Duodenal mucosa (tissue), 2 donors: ENCODE data around the gene MYO5C.
A peak's percentile ranks its signal among the peaks of the same experiment; 100 is the strongest.
"Not testable (repeated sequence)": the region's sequence is repeated elsewhere in the genome, so short reads cannot be mapped to it uniquely, and the experiment has no call there.

Source experiments
- H3K27ac ChIP-seq: one replicate; pipeline ENCODE4 v1.7.0; 2013; ENCODE audit warnings: low read depth, low read length
- H3K27me3 ChIP-seq, 2 donors: one replicate each; pipeline ENCODE4 v1.7.0; 2013; ENCODE audit warnings: low read length in 2 of 2, control low read depth in 1 of 2; ENCODE audit not compliant: insufficient read depth in 2 of 2, control insufficient read depth in 1 of 2
- H3K36me3 ChIP-seq, 2 donors: one replicate each; pipeline ENCODE4 v1.7.0; 2013; ENCODE audit warnings: low read length in 2 of 2, control low read depth in 1 of 2; ENCODE audit not compliant: insufficient read depth in 2 of 2, control insufficient read depth in 1 of 2
- H3K4me1 ChIP-seq, 2 donors: one replicate each; pipeline ENCODE4 v1.7.0; 2013; ENCODE audit warnings: low read length in 2 of 2, control low read depth in 1 of 2; ENCODE audit not compliant: insufficient read depth in 2 of 2, control insufficient read depth in 1 of 2
- H3K4me3 ChIP-seq, 2 donors: one replicate each; pipeline ENCODE4 v1.7.0; 2013; ENCODE audit warnings: low read length in 2 of 2, low read depth in 1 of 2
- H3K9ac ChIP-seq, 2 donors: one replicate each; pipeline ENCODE4 v1.7.0; 2013; ENCODE audit warnings: low read length in 2 of 2, low read depth in 1 of 2
- H3K9me3 ChIP-seq, 2 donors: one replicate each; pipeline ENCODE4 v1.7.0; 2013; ENCODE audit warnings: low read length in 2 of 2, control low read depth in 1 of 2; ENCODE audit not compliant: control insufficient read depth in 1 of 2

Gene MYO5C

DNA sequence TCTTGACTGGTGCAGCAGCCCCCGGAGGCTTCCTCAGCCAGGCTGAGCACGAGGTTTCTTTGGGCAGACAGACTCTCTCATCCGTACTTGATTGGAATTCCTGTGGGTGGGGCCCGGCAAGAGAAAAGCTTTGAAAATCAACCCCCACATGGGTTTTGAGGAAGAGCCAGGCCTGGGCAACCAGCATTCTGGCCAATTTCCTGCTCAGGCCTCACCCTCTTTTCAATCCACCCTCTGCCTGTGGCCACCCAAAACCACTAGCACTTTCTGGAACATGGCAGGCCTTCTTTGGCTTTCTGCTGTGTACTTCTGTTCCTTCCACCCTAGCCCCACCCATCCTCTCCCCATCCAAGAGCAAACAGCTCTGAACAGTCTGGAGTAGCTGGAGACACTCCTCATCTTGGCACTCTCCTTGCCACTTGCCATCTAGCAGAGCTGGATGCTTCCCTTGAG is 5.9 kb downstream of the MYO5C start:
- no peak overlapping the region for H3K4me3 ChIP-seq
- H3K36me3 ChIP-seq, result no peaks in the 10 kb centered on the region
- H3K27me3 ChIP-seq, result peaks cover 0 to 1% of the 10 kb centered on the region in 2 donors
- H3K27ac ChIP-seq, result no peak overlapping the region
- peaks cover 31 to 44% of the 10 kb centered on the region in 2 donors for H3K4me1 ChIP-seq
- H3K9ac ChIP-seq, result no peak overlapping the region
- no peaks in the 10 kb centered on the region for H3K9me3 ChIP-seq

DNA sequence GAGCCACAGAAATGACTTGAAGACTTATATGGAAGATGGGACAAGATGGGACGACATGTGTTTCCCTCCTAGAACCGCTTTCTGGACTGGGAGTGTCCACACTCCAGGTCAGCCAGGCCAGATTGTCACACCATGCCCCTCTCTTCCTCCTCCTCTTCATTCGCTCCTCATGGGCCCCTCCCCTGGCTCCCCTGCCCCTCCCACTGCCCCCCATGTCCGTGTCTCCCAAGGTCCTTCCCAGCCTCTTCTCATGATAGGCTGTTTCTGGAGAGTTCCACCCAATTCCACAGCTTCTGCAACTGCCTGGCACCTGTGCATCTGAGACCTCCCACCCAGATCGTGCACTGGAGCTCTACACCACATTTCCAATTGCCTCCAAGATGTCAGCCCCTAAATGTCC is 6.6 kb downstream of the MYO5C start:
- H3K9me3 ChIP-seq, result no peaks in the 10 kb centered on the region
- H3K27me3 ChIP-seq, result no peaks in the 10 kb centered on the region
- H3K4me3 ChIP-seq, result peak overlapping the region in 1 of 2 donors; percentile 18
- H3K9ac ChIP-seq, result no peak overlapping the region
- no peaks in the 10 kb centered on the region for H3K36me3 ChIP-seq
- H3K27ac ChIP-seq, result peak overlapping the region; percentile 7
- peaks cover 31 to 38% of the 10 kb centered on the region in 2 donors for H3K4me1 ChIP-seq

- H3K36me3 ChIP-seq, result no peaks in the 10 kb centered on the region
- H3K27ac ChIP-seq, result peak overlapping the region; percentile 40
- H3K4me1 ChIP-seq, result peaks cover 31% of the 10 kb centered on the region in 2 donors
- peak overlapping the region in 1 of 2 donors; percentile 18 for H3K4me3 ChIP-seq
- no peaks in the 10 kb centered on the region for H3K27me3 ChIP-seq
- peak overlapping the region; percentile 8 to 16 for H3K9ac ChIP-seq
- no peaks in the 10 kb centered on the region for H3K9me3 ChIP-seq
These were observed 7.3 kb downstream of the MYO5C start for GRCh38 chr15:52288051-52288942.

DNA sequence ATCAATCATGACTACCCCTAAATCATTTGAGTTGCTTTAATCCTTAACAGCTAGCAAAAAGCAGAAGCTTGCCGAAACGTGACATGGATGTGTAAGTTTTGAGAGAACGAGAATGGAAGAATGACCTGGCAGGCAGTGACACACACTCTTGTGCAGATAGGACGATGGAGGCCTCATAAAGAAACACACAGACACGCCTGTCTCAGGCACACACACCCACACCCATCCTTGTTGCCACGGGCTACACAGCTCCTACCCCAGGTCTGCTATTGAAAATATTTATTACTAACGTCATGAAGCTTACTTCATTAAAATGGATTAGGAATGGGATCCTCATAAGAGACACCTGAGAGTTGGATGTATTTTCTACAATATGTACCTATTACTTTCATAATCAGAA is 8.5 kb downstream of the MYO5C start:
- Histone ChIP-seq H3K9me3 (no peaks in the 10 kb centered on the region), H3K4me3 (no peak overlapping the region), H3K9ac (no peak overlapping the region), H3K27ac (no peak overlapping the region), H3K4me1 (peaks cover 28 to 31% of the 10 kb centered on the region in 2 donors), H3K27me3 (no peaks in the 10 kb centered on the region), H3K36me3 (no peaks in the 10 kb centered on the region)

DNA sequence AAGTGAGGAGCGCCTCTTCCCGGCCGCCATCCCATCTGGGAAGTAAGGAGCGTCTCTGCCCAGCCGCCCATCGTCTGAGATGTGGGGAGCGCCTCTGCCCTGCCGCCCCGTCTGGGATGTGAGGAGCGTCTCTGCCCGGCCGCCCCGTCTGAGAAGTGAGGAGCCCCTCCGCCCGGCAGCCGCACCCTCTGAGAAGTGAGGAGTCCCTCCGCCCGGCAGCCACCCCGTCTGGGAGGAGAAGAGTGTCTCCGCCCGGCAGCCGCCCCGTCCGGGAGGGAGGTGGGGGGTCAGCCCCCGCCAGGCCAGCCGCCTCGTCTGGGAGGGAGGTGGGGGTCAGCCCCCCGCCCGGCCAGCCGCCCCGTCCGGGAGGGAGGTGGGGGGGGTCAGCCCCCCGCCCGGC is 9.7 kb downstream of the MYO5C start:
- not testable (repeated sequence) for H3K9me3 ChIP-seq, H3K36me3 ChIP-seq, H3K9ac ChIP-seq, H3K27me3 ChIP-seq, H3K4me3 ChIP-seq, H3K27ac ChIP-seq
- peaks cover 25 to 31% of the 10 kb centered on the region in 2 donors for H3K4me1 ChIP-seq

- H3K9me3 ChIP-seq, result no peaks in the 10 kb centered on the region
- H3K4me1 ChIP-seq, result peaks cover 14 to 20% of the 10 kb centered on the region in 2 donors
- no peaks in the 10 kb centered on the region for H3K27me3 ChIP-seq
- no peak overlapping the region for H3K4me3 ChIP-seq
- H3K27ac ChIP-seq, result no peak overlapping the region
- no peak overlapping the region for H3K9ac ChIP-seq
- peaks cover 0 to 12% of the 10 kb centered on the region in 2 donors for H3K36me3 ChIP-seq
These were observed 11.4 kb downstream of the MYO5C start for GRCh38 chr15:52284164-52284563.

DNA sequence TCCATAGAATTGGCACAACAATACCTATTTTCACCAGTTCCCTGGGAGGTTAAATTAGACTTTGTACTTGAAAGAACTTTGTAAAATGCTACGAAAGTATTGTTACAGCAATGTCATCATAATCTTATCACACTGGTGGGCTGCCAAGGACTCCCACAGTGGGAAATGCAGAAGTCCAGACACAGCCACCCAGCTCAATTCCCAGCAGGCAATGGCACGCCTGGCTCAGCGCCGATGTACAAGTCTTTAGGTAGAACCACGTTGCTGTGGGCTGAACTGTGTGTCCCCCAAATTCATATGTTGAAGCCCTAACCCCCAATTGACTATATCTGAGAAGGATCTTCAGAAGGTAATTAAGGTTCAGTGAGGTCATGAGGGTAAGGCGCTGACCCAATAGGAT is 12.3 kb downstream of the MYO5C start:
- Histone ChIP-seq H3K27ac (no peak overlapping the region), H3K4me3 (no peak overlapping the region), H3K36me3 (peaks cover 2 to 21% of the 10 kb centered on the region in 2 donors), H3K9ac (no peak overlapping the region), H3K4me1 (peaks cover 5 to 14% of the 10 kb centered on the region in 2 donors), H3K27me3 (no peaks in the 10 kb centered on the region), H3K9me3 (no peaks in the 10 kb centered on the region)

DNA sequence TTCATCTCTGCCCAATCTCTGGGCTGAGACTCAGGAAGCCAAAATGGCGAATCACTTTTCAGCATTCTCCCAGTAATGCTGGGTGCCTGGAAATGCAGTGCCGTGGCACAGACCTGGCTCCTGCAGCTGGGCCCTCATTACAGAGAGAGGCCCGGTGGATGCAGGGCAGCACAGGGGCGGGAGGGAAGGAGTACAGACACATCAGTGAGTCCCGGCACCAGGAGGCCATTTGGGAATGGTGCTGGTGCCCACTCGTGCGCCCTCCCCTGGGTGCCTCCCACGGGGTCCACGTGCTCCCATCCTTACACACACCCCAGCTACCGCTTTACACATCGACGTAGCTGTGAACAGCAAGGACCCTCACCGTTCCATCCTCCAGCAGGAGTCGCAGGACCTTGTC is 13.2 kb downstream of the MYO5C start:
- no peaks in the 10 kb centered on the region for H3K27me3 ChIP-seq
- H3K36me3 ChIP-seq, result peaks cover 7 to 28% of the 10 kb centered on the region in 2 donors
- H3K9ac ChIP-seq, result no peak overlapping the region
- H3K4me1 ChIP-seq, result peaks cover 0 to 6% of the 10 kb centered on the region in 2 donors
- H3K9me3 ChIP-seq, result no peaks in the 10 kb centered on the region
- H3K4me3 ChIP-seq, result no peak overlapping the region
- no peak overlapping the region for H3K27ac ChIP-seq

GRCh38 chr15:52281085-52282035 is 14.2 kb downstream of the MYO5C start:
- H3K36me3 ChIP-seq, result peaks cover 7 to 36% of the 10 kb centered on the region in 2 donors
- no peaks in the 10 kb centered on the region for H3K9me3 ChIP-seq
- H3K9ac ChIP-seq, result no peak overlapping the region
- H3K27me3 ChIP-seq, result no peaks in the 10 kb centered on the region
- no peaks in the 10 kb centered on the region for H3K4me1 ChIP-seq
- H3K4me3 ChIP-seq, result no peak overlapping the region
- no peak overlapping the region for H3K27ac ChIP-seq
